Activated effector memory CD4-positive, alpha-beta T cell treated with Interleukin-2 at 50 U/mL for 16 hours (primary cell): ENCODE measurements around the gene TAS1R1.

ENCODE experiments used
- DNase-seq: peaks from one replicate; pipeline ENCODE4 v3.0.0-alpha.2; 2020

The TAS1R1 gene

DNA sequence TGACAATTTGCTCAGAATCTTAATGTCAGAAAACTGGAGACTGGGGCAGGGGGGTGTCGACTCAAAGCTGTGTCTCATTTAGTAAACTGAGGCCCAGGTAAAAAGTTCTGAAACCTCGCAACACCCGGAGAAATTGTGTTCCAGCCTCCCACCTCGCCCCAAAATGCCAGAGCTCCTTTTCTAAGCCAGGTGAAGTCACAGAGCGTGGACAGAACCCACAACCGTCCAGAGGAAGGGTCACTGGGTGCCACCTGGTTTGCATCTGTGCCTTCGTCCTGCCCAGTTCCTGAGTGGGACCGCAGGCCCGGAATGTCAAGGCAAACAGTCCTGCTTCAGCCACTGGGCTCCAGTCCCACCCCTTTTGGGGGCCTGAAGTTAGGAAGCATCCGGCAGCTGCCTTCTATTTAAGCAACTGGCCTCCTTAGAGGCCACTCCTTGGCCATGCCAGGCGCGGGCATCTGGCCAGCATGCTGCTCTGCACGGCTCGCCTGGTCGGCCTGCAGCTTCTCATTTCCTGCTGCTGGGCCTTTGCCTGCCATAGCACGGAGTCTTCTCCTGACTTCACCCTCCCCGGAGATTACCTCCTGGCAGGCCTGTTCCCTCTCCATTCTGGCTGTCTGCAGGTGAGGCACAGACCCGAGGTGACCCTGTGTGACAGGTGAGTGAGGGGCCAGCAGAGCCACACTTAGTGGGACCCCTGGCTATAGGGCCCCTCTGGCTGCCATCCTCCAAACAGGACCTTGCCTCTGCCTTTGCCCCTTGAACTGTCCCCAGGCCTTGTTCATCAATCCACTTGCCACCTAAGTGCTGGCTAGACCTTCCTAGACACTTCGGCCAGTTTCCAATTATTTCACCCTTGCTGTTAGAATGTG is at the start of gene TAS1R1:
Gene TAS1R1 (plus strand): TSS at position 401 of the 872 bp plus-strand sequence. CDS start 67 bp downstream, at position 468.
- no peak for DNase-seq

DNA sequence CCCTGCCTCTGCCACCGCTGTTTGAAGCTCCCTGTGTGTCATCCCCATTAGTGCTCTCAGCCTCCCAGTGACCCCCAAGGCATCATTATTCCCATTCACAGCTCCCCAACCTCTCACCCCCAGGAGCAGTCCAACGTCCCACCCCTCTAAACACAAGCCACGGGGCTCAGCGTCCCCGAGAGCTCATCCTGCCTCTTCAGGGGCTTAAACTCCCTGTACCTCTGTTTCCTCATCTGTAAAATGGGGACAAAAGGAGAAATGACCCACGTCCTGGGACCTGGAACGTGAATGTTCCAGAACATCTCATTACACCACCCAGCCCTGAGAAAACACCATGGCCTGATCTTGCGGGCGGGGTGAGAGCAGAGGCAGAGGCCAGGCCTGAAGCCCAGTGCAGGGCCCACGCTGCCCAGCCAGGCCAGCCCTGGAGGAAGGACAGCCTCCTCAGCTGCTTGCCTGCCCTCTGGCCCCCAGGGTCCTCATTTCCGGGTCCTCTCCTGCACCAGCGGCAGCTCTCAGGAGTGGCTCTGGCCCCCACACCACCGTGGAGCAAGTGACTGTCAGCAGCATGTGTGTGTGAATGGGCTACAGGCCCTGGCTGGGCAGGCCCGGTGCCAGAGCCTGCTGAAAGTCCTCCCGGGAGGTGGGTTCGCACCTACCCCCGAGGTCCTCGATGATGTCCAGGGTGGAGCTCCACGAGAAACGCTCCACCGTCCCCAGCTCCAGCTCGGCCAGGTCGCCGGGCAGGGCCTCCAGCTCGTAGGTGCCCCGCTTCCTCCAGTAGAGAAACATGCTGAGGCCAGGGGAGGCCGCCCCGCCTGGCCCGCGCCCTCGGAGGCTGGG is 49.5 kb upstream of the TAS1R1 start:
- DNase-seq: no peak

DNA sequence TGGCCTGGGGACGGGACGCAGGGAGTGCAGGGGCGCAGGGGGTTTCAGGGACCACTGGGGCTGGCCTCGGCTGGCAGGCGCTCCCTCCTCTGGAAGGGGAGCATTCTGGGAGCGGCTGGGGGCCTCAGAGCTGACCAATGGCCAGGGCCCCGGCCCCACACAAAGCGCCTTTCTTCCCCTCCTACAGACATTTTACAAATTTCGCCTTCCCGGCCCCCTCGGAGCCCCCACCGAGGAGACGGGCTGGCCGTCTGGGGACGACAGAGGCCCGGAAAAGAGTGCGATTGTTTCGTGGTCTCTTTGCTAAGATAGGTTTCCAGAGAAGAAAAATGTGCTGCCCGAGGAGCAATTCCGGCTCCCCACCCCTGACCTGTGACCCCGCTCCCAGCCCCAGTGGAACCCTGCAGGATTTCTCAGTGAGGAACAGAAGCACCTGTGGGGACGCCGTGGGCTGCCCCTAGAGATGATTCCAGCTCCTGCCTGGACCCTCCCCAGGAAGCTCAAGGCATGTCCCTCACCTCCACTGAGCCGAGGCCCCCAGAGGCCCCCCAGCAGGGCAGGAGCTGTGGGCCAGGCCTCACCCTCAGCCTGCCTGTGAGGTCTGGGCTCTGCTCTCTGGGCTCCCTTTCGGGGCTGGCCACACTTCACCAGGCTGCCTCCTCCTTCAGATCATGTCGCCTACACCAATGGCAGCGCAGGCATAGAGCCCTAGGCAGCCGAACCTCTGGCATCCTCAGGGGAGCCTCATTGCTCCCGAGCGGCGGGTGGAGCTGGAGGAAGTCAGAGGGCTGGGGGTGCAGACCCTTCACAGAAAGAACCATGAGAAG is 48.7 kb upstream of the TAS1R1 start:
- DNase-seq: no peak

DNA sequence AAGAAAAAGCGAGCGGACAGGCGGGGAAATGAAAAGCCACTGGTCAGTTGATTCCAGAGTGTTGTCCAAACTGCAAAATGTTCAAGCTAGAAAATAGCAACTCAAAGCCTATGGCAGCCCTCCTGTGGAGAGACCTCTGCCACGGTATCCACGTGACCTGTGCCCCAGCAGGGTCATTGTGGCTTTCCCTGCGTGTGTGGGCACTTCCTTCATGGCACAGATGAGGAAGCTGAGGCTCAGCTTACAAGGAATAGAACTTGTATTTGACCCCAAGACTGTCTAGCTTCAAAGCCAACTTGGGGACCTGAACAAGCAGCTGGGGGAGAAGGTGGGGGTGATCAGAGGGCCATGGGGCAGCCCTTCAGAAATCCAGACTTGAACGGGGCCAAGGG is 48.1 kb upstream of the TAS1R1 start:
- DNase-seq: no peak

DNA sequence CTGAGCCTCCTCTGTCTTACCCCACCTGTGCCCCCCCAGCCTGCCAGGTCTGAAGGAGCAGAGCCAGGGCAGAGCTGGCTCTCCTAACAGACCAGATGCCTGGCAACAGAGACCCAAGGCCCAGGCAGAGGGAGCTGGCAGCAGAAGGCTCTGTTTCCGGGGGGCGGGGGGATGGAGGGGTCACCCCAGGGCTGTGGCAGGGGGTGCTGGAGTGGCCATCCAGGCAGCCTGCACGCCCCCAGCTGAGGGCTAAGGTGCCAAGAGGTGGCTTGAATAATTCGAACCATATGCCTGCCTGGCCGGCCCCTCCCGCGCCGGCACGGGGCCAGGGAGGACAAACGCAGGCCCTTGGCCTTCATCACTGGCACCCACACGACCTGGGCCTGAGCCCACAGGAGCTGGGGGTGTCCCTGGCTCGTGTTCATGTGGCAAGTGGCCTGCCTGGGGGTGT is 47.6 kb upstream of the TAS1R1 start:
- no peak for DNase-seq

DNA sequence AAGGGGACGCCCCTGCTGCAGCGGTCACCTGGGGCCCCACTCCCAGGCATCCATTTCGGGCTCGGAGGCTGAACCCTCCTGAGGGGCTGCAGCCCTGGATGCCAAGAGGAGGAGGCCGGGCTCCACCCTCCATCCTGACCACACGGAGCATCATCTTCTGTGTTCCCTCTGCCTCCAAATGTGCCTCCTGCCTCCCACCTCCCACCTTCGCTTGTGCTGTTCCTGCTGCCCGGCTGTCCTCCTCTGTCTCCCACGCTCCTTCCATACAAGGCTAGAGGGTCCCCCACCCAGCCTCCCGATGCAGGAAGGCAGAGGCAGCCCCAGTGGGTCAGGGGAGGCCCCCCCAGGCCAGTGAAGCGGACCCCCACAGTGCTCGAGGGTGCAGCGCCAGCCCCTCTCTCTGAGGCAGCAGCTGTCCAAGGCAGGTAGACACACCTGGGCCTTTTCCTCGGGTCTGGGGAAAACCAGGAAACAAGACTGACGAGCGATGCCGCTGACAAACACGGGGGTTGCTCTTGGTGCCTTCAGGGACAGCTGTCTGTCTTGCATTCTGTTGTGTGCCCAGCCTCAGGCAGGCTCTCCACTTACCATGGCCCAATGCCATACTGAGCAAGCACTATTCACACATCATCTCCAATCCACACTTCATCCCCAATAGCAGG is 46.8 kb upstream of the TAS1R1 start:
- no peak for DNase-seq

DNA sequence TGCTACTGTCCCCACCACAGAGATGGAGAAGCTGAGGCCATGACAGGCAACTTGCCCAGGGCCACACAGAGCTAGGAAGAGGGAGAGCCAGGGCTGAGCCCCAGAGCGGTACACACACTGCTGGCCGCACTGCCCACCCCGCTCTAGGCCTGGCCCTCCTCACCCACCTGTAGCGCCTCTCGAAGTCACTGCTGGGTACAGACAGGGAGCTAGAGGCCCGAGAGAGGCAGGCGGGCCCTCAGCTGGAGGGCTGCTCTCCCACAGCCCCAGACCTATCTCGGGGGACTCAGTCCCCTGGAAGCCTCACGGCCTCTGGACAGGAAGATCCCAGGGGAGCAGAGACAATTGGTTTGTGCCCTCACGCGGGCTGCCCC is 46.3 kb upstream of the TAS1R1 start:
- DNase-seq: no peak

DNA sequence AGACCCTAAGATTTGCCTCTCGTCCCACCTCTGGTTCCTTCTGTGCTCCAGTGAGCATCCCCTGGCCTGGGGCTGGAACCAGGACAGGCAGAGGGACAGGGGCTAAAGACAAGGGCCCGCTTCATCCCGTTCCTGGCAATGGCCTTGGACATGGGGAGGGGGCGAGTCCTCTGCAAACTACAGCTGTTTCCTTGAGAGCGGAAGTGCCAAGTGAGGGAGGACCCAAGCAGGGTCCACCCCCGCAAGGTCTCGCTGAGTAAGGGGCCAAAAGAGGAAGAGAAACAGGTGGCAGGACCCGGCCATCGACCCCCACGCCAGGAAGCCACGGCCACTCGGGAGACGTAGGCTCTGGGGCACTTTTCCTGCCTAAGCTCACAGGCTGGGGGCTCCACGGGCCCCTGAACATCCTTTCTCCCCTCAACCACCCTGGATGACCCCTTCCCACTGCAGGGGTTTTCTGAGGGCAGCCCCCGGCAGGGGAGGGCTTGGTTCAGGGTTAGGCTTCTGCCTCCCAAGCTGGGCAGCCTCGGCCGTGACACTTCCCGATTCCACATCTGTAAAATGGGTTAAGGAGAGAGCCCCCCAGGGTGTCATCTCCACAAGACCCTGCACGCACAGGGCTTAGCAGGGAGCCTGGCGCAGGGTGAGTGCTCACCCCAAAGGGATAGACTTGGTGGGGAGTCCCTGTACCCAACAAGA is 45.7 kb upstream of the TAS1R1 start:
- no peak for DNase-seq

DNA sequence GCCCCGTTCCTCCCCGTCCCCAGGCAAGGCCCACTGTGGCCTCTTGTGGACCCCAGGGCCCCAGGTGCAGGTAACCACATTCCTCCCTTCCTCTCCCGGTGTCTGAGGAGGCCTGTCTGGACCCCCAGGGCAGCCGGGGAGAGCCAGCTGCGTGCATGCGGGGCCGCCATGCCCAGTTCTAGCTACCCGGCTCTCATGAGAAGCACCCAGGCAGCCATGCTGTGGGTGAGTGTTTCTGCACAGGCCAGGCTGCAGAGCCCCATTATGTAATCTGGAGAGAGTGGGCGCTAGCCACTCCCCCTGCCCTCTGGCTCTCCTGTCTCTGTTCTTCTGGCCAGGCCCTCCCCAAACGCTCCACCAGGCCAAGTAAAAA is 45.2 kb upstream of the TAS1R1 start:
- DNase-seq: no peak

DNA sequence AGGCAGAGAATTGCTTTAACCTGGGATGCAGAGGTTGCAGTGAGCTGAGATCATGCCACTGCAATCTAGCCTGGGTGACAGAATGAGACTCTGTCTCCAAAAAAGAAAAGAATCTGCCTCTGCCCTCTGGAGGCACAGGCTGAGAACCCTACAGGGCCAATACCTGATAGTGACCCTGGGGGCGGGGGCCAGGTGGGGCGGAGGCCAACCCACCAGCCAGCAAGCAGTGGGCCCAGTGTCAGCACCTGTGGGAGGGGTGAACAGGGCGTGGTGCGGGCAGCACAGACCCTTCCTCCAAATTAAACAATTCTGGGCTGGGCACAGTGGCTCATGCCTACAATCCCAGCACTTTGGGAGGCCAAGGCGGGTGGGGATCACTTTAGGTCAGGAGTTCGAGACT is 44.6 kb upstream of the TAS1R1 start:
- no peak for DNase-seq

DNA sequence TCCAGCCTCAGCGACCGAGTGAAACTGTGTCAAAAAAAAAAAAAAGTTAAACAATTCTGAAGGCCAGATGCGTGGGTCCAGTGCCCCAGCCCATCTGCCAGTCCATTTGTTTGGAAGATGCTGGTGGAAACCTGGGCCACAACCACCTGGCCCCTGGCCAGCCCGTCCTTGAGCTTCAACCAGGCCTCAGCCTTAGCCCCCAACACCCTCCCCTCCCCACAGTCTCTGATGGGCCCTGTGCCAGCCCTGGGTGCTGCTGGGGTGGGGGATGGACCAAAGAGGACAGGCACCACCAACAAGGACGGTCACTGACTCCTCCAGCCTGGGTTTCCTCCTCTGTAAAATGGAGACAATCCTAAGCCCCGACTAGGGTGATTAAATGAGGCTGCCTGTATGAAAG is 44.1 kb upstream of the TAS1R1 start:
- DNase-seq: no peak

DNA sequence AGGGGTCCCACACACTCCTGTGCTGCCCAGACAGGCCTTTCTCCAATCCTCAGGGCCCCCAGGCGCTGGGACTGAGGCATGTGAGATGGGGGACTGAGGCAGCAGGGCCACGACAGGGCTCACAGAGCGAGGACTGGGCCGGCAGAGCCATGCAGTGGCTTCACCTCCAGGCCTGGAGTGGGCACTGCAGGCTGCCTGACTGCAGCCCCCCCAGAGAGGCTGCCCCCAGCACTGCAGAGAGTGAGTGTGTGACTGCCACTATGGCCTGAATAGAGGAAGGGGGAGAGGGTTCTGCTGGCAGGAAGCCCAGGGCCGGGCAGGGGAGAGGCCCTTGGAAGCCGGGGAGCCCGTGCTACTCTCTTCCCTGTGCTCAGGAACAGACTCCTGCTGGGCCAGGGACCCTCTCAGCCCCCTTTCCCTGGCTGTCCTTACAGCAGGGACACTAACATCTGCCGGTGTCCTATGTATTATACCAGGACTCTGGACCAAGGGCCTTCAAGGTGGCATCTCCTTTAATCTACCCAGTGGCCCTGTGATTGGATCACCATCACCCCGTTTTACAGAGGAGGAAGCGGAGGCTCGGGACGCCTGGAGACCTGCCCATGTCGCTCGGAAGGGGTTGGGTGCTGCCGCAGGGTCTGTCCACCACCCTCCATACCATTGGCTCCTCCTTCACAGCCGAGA is 43.4 kb upstream of the TAS1R1 start:
- DNase-seq: no peak

DNA sequence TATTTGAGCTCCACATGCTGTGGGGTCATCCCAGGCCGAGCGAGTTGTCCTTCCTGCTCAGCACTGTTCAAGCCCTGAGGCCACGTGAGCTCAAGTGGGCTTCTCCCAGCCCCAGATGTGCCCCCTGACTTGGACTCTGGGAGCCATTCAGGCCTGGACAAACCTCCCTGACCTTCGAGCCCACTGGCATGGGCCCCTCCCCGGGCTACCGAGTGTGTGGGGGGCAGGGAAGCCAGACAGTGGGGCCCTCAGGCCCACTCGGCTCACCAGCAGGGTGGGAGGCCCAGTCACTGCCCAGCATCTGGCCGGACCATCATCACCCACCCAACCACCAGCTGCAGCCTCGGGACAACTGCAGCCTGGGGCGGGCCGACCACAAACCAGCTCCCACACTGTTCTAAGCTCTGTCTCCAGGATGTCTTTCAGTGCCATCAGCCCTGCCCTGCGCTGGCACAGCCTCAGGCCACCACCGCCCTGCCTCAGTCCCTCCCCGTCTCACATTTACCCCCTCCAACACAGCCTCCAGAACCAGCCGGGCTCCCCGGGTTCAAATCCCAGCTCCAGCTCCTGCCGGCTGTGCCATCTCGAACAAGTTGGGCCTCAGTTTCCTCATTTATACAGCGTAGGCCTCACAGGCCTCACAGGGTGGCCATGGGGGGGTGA is 42.7 kb upstream of the TAS1R1 start:
- no peak for DNase-seq

DNA sequence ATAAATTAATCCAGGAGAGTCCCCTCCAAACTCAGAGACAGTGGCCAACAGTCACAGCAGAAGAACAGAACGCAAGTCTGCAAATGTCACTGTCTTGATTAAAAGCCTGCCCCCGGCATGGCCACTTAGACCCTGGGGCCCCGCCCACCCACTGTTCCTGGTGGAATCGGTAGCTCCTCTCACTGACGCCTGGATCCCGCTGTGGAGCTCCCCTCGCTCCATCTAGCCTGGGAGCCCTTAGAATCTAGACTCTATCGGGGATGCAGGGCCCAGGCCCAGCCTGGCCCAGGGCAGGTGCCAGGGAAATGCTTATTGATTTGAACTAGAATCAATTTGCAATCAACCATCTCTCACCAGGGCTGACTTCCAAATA is 42.2 kb upstream of the TAS1R1 start:
- DNase-seq: no peak

DNA sequence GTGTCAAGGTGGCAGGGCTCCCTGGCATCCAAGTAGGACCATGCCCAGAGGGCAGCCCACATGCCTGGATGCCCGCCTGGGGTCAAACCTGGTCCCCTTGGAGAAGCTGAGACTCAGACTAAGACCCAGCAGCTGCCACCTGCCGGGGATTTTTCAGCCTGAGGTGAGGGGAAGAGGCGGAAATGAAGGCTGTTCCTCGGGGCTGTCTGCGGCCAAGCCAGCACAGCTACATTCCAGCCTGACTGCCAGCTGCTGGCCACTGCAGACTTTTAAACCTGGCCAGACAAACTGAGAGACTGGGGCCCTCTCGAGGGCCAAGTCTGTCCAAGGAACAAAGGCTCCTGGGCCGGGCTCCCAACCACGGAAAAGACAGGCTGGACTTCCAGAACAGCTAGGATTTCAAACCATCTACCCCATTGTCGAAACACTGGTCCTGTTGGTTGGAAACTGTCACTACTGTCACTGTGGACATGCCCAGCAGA is 41.7 kb upstream of the TAS1R1 start:
- no peak for DNase-seq

DNA sequence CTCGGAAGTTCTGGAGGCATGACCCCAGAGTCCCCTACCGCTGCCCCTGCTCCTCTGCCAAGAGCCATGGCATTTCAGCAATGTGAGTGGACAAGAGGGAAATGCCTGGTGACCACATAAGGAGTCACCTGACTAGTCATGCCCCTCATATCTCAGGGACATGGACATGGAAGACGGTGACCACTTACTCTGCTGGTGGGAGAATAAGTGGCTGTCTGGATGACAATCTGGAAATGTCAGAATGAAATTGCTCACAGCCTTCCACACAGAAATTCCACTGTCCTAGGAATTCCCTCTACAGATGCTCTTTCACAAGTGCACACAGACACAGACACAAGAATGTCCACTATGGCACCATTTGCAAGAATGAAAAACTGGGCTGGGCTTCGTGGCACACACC is 39.3 kb upstream of the TAS1R1 start:
- DNase-seq: no peak

DNA sequence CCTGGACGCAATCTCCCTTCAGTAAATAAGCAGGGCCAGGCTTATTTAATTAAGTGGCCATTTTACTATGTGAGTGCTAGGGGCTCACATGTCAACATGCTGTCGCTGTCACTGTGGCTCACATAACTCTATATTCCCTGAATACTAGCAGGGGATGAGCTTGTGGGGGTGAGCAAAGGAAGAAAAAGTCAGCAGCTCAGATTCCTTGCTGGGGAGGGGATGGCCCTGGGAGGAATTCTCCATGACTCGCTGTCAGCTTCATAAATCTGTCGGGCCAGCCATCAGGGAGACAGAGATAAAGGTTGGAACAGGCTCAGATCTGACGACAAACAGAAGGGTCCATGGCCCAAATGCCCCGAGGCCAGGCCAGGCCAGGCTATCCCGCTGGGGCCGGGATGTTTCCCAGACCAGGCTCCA is 37.7 kb upstream of the TAS1R1 start:
- no peak for DNase-seq

DNA sequence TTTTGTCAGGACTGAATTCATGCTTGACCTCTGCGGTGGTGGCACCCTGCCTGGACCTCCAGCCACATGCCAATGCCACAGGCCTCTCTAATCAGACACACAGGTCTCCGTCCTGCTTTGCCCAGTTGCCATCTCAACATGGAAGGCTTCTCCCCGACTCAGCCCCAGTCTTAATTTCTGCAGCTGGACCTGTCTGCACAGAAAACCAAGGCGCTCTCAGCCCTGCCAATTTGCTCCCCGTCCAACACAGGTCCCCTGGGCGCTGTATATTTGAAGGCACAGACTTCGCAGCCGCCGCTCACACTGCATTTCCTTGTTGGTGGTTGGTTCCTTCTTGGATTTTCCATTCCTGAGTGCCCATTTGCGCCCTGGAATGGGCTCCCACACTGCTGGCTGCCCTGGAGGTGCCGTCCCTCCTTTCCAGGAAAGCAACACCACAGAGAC is 35.6 kb upstream of the TAS1R1 start:
- DNase-seq: no peak

DNA sequence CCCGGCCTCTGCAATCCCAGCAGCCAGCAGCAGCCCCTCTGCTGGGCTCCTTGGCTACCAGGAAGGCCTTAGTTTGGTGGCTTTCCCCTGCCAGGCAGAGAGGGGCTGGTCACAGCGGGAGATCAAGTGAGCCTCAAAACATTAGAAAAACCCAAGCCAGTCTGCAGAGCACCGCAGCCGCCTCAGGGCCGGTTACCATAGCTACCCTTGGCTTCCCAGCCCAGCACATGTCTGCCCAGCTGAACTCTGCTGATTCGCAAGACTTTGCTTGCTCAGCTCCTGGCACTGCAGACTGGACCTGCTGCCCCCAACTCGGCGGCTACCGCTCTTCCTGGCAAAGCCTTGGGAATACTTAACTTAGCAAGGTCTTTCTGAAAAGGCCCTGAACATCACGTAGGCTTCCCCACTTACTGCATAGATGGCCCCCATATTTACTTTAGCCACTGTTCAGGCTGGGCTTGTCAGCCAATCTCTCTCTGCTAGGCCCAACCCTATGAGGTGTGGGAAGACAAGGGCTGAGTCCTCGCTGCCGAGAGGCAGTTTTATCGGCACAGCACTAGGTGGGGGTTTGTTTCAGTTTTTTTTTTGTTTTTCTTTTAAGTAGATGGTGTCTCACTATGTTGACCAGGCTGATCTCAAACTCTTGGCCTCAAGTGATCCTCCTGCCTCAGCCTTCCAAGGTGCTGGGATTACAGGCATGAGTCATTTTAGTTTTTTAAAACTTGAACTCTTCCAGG is 35.0 kb upstream of the TAS1R1 start:
- DNase-seq: no peak

DNA sequence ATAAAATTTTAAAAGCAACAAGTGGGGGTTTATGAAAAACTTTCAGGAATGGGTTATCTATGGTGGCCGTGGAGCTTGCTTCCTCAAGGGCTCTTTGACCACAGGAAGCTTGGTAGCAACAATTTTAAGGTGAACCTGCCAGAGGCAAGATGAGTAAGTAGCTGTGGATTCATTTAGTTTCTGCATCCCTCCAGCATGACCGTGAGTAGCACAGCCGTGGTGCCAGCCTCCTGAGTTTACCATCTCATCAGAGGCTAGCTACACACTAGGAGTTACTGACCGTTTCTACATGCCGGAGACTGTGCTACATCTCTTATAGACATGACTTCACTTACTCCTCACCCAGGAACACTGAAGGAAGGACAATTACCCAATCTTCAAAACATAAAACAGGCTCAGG is 33.6 kb upstream of the TAS1R1 start:
- no peak for DNase-seq
